HG02943 (cell line): ENCODE data around the gene PELI3.
A peak's percentile ranks its signal among the peaks of the same experiment; 100 is the strongest.

Source experiments
- ATAC-seq: cut with Tn5 transposase; IDR thresholded peaks from one replicate; pipeline ENCODE4 v1.9.1; 2021; ENCODE audit warnings: mild to moderate bottlenecking, low read depth, moderate library complexity; ENCODE audit not compliant: unreplicated experiment

The PELI3 gene

DNA sequence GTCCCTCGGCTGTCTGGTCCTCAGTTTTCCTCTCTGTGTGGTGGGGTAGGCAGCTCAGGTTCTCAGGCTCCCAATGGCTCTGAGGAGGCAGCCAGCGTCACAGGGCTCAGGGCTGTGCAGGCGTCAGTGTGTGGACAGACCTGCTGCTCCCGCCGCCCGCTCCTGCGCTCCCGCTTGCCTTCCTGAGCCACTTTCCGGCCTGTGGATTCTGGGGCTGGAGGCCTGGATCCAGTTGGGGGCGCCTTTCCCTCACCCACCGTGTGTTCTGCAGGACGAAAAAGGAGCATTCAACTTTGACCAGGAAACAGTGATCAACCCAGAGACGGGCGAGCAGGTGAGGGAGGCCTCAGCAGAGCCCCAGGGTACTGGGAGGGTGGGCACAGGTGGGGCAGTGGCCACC lies 28.2 kb downstream of the PELI3 start:
- ATAC-seq, result no peak

DNA sequence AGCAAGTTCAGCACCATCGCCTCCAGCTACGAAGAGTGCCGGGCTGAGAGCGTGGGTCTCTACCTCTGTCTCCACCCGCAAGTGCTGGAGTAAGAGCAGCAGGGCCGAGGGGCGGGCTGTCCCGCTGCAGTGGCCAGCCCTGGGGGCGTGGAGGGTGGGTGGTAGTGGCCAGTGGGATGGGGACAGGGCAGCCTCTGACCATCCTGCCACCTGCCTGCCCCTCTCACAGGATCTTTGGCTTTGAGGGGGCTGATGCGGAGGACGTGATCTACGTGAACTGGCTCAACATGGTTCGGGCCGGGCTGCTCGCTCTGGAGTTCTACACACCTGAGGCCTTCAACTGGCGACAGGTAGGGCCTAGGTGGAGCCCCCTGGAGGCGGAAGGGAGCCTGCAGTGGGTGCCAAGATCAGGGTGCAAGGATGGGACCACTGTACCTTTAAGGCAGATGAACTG lies 28.7 kb downstream of the PELI3 start:
- ATAC-seq, result no peak

DNA sequence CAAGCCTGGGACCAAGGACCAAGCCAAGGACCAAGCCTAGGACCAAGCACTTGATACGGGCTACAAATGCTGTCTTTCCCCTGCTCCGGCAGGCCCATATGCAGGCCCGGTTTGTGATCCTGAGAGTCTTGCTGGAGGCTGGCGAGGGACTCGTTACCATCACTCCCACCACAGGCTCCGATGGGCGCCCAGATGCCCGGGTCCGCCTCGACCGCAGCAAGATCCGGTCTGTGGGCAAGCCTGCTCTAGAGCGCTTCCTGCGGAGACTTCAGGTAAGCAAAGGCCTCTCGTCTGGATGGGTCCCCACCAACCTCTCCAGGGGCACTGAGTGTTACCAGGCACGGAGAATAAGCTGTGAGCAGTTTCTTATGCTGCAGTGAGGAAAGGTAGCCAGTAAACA lies 30.5 kb downstream of the PELI3 start:
- no peak for ATAC-seq

DNA sequence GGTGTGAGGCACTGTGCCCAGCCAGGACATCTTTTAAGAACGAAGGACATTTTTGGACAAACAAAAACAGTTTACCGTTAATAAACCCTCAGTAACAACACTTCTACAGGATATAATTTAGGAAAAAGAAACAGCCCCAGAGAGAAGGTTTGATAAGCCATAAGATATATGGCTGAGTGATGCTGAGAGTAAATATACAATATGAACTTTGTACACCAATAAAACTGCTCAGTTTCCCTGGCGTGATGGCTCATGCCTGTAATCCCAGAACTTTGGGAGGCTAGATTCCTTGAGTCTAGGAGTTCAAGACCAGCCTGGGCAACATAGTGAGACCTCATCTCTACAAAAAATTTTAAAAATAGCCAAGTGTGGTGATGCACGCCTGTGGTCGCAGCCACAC lies 31.8 kb downstream of the PELI3 start:
- ATAC-seq, result no peak

DNA sequence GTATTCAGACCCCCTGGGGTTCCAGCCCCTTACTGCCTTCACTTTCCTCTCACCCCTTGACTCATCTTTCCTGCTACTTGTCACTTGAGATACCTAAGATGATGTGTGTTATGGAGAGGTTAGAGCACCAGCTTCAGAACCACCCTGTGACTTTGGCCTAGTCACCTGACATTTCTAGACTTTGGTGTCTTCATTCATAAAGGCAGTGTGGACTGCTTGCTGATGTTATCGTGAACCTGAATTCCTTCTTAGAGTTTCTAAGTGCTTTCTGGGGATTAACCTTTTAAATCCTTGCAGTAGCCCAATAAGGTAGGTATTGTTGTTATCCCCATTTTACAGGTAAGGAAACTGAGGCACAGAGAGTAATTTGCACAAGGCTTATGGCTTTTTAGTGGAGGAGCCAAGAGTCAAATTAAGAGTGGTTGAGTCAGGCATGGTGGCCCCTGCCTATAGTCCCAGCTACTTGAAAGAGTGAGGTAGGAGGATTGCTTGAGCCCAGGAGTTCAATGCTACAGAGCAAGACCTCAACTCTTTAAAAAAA lies 38.6 kb downstream of the PELI3 start:
- no peak for ATAC-seq

DNA sequence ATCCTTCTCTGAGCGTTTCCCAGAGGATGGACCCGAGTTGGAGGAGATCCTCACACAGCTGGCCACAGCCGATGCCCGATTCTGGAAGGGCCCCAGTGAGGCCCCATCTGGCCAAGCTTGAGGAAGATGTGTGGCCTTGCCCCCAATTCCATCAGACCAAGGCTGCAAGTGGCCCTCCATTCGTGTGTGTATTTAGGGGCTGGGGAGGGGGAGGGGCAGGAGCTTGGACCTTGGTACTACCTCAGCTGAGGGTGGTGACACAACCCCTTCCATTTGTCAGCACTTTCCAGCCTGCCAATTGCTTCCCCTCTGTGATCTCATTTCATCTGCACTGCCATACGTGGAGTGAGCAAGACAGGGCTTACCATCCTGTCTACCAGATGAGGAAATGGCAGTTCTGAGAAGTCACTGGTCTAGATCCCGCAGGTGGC lies 42.4 kb downstream of the PELI3 start:
- ATAC-seq, result no peak

DNA sequence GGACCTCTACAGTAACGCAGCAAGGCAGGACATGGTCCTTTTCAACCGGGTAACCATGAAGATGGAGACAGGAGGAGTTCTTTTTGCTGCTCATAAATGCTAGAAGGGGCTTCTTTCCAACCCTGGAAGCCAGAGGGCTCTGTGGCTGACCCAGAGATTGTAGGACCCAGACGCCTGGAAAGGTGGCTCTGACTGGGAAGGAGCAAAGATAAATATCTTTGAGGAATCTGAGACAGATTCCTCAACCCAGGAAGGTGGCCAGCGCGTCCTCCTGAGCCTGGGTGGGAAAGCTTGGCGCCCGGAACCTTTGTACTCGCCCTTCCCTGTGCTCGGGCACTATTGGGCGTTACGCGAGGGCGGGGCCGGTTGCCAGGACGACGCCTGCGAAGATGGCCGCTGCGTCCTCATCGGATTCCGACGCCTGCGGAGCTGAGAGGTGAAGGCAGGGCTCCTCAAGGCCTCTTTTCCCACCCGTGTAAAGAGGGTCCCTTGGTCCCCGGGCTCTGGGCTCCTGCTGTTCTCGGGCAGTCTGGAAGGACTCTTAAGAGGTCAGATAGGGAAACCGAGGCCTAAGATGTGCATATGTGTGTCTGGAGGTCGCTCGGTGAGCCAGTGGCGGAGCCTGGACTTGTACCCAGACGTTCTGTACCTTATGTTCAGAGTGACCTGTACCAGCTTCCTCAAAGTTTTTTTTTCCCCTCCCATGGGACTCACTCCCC lies 43.7 kb downstream of the PELI3 start, which contains the start of gene BBS1:
BBS1 (plus strand) TSS at position 365 of the 719 bp plus-strand sequence; CDS start at position 390, 25 bp downstream.
- ATAC-seq, result peak; percentile 71

DNA sequence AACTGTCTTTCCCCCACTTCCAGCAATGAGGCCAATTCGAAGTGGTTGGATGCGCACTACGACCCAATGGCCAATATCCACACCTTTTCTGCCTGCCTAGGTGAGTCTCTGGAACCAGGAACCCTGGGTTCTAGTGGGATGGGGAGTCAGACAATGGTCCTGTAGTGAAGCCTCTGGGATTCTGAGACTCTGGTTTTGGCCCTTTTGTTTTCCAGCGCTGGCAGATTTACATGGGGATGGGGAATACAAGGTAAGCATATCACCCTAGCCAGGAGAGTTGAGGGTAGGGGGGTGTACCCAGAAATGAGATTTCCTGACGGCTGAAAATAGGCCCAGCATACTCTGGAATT lies 44.3 kb downstream of the PELI3 start:
- ATAC-seq, result no peak

DNA sequence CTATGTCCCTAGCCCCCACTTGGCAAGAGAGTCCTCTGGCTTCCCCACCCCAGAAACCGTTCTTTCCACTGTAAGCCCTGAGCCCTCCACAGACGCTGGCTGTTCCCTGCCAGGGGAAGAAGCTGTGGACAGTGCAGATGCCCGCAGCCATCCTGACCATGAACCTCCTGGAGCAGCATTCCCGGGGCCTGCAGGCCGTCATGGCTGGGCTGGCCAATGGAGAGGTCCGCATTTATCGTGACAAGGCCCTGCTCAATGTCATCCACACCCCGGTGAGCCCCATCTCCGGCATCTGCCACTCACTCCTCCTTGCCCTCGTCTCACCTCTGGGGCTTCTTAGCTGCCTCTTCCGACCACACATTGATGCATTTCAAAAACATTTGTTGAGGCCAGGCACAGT lies 56.9 kb downstream of the PELI3 start:
- ATAC-seq, result no peak

DNA sequence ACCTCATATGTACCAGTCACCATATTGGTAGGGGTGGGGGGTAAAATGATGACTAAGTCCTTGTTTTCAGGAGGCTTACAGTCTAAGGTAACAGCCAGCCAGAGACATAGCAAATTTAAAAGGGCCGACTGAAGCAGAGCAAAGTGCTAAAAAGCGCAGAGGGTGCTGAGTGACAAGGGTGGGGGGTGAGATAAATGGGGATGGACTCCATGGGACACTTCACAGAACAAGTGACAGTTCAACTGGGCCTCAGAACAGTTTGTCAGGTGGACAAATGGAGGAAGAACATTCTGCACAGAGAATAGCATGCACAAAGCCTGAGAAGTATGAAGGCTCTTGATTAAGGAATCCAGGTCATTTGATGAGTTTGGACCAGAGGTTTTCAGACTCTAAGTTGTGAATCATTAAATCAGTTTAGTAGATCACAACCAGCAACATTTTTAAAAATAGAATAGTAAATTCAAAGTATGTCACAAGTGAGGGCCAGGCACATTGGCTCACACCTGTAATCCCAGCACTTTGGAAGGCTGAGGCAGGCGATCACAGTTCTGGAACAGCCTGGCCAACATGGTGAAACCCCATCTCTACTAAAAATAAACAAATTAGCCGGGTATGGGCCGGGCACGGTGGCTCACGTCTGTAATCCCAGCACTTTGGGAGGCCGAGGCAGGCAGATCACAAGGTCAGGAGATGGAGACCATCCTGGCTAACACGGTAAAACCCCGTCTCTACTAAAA lies 57.8 kb downstream of the PELI3 start:
- no peak for ATAC-seq
